Gastroesophageal sphincter (tissue), 3 donors: ENCODE data around the gene MYRF.

Source experiments
- POLR2A ChIP-seq, 2 donors: fragments of 450-650 bp; IDR thresholded peaks; one replicate each; pipeline ENCODE4 v1.6.1; 2017; ENCODE audit warnings: antibody characterized with exemption in 2 of 2, mild to moderate bottlenecking in 2 of 2, moderate library complexity in 1 of 2
- TF ChIP-seq, protein P1 (sequence below), 4 experiments: fragments of 200-600 bp in 2 of 4; fragments of 450-650 bp in 2 of 4; sonication (generic) in 1 of 4; IDR thresholded peaks; one replicate each; pipeline ENCODE4 v1.5.1; 2017 to 2019; ENCODE audit warnings: antibody characterized with exemption in 4 of 4, mild to moderate bottlenecking in 2 of 4, moderate library complexity in 2 of 4

DNA sequence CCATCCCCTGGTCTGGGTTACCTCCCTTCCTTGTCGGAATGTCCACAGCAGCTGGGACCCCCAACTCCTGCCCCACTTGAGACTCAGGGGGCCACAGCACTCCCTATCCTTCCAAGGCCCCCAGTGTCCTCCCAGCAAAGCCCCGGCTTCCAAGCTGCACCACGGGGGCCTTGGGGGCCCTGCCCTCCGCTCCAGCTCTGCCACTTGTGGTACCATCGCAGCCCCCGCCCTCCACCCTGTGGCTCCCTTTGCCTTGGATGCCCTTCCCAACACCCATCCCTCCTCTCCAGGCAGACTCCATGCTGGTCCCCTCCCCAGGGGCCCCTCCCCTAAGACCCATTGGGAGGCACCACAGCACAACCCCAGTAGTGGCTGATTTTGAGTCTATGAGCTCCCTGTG lies 22.7 kb downstream of the MYRF start:
- TF ChIP-seq, protein P1, sequence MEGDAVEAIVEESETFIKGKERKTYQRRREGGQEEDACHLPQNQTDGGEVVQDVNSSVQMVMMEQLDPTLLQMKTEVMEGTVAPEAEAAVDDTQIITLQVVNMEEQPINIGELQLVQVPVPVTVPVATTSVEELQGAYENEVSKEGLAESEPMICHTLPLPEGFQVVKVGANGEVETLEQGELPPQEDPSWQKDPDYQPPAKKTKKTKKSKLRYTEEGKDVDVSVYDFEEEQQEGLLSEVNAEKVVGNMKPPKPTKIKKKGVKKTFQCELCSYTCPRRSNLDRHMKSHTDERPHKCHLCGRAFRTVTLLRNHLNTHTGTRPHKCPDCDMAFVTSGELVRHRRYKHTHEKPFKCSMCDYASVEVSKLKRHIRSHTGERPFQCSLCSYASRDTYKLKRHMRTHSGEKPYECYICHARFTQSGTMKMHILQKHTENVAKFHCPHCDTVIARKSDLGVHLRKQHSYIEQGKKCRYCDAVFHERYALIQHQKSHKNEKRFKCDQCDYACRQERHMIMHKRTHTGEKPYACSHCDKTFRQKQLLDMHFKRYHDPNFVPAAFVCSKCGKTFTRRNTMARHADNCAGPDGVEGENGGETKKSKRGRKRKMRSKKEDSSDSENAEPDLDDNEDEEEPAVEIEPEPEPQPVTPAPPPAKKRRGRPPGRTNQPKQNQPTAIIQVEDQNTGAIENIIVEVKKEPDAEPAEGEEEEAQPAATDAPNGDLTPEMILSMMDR (IDR thresholded peaks at IDR 0.05), result no peak
- no peak for TF ChIP-seq POLR2A (IDR thresholded peaks at IDR 0.05)
